Activated CD4-positive, CD25-positive, alpha-beta regulatory T cell (primary cell): ENCODE results near the gene TSPAN18.

Experiments
- DNase-seq, 4 experiments: peaks; one replicate each; lab custom pipeline; 2025; lab: John Stamatoyannopoulos, UW

The TSPAN18 gene

DNA sequence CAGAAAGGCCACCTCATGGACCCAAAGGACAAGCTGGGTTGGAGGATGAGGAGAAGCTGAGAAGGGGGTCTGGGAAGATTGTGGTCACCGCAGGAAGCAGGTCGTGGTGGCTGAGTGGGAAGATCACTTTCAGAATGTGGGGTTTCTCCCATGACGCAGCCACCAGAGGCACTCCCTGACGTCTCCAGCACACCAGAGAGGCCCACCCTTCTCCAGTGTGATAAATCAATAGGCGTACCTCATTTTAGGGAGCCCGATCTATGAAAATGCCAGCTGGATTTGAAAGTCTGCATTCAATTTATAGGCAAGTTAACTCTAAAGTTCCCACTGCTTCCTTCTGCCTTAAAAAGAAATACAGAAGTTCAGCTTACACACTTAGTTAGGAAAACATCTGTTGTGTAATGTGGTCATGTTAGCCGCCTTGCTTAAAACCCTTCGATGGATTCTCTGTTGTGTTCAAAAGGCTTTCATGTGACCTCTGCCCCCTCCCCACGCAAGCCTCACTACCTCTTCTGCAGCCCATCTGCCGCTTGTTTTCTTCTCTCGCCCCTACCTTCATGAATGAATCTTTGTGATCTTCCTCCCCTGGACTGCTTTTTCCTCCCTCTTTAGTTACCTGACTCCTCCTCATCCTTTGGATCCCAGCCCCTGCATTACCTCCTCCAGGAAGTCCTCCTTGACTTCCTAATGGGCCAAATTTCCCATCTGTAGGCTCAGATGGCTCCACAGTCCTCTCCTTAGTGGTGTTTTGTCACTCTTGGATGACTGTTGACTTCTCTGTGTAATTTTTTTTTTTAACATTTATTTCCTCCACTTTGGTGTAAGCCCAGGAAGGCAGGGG lies 10.7 kb downstream of the TSPAN18 start:
- DNase-seq, result no peak

- DNase-seq, result no peak
Measured at GRCh38 chr11:44738791-44739190, 12.0 kb downstream of the TSPAN18 start.

GRCh38 chr11:44740967-44741366 lies 14.2 kb downstream of the TSPAN18 start:
- DNase-seq, result no peak

GRCh38 chr11:44741976-44742375 lies 15.2 kb downstream of the TSPAN18 start:
- no peak for DNase-seq

DNA sequence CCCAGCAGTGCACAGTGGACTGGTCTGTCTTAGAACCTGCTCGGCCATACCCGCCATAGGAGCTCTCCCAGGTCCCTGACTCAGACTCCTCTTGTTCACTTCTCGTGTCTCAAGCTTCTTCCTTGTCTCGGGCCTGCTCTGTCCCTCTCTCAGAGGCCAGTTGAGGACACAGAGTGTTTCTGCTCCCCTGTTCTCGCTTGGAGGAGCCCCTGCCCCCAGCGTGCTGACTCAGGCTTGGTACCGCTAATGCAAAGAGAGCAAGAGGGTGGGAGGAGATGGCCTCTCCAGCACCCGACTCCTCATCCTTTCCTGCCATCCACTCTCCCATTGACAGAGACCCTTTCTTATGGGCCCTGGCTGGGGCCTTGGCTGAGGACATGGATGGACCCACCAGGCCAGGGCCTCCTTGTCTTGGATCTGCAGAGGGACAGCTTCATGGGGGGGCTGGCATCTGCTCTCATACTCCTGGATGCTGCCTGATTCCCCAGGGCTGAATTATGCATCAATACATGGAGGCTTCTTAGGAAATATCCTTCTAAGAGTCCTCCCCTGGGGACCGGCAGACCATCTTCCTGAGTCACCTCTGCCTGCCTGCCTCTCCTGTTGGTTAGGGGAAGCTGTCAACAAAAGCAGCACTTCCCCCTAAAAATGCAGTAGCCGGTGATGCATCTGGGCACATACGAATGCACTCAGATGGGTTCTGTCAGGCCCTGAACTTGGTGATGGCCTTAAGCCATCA lies 15.9 kb downstream of the TSPAN18 start:
- DNase-seq, result no peak

DNA sequence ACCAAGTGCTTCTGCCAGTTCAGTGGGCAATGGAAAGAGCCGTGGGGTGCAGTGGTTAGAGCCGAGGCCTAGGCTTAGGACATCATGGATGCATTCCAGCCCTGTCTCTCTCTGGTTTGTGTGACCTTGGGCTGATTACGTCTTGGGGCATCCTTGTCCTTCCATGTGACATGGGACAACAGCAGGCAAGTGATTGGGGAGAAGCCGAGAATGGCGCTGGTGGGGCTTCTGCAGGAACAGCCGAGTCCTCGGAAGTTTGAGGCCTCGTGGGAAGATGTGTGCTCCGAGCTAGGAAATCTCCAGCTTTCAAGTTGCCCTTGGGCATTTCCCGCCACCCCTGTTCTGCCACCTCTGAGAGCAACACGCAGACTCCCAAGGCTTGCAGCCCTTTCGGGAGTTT lies 16.6 kb downstream of the TSPAN18 start:
- no peak for DNase-seq

DNA sequence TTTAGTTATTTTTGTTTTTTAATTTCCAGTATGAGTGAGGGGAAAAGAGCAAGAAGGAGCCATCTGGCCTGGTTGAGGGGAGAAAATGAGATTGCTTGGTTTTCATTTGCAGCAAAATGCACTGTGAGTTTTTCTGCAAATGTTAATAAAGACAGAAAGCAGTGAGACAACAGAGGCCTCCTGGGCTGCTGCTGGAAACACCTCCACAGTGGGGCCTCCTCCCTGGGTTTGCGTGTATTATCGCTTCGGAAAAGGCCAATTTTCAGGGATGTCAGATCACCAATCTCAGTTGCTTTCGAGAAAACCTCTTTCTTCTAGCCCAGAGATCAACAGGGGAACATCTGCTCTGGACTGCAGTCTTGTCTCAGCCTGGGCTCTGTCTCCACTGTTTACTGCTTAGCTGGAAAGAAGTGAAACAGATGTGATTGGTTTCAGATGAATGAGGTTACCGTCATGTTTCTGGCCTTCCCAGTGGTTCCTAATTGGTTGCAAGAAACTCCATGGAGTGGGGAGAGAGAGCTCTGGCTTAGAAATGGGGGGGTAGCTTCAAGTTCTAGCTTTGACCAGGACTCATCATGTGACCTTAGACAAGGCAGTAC lies 17.3 kb downstream of the TSPAN18 start:
- no peak for DNase-seq

DNA sequence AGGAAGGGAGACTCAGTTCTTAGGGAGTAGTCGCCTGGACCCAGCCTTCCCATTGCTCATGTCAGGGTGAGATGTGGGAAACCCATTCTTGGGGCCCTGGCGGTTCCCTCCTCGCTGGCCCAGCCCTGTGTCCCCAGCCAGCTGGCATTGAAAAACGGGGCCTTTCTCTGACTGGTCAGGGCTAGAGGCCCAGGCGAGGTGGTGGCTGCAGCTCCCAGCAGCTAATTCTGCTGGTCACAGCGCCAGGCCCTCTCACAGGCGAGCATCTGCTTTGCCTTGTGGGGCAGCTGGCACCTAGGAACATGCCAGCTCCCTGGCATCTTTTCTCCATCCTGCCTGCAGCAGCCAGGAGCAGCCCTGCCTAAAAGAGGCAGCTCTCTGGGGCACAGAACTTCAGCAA lies 20.1 kb downstream of the TSPAN18 start:
- no peak for DNase-seq

DNA sequence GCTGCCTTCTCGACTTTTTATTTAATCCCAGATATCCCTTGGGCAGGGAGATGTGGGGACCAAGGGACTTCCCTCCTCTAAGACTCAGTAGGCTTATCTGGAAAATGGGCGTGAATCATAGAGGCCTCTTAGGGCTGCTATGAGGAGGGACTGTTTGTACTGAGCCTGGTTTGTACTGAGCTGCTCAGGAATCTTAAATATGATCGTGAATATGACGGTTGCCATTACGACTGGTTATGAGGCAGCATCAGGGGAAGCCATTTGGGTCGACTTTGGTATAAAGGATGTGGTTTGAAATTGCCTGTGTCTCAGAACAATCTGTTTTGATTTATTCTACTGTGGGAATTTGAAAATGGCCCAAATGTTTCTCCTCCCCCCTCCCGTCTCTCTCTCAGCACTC lies 20.6 kb downstream of the TSPAN18 start:
- DNase-seq, result no peak

DNA sequence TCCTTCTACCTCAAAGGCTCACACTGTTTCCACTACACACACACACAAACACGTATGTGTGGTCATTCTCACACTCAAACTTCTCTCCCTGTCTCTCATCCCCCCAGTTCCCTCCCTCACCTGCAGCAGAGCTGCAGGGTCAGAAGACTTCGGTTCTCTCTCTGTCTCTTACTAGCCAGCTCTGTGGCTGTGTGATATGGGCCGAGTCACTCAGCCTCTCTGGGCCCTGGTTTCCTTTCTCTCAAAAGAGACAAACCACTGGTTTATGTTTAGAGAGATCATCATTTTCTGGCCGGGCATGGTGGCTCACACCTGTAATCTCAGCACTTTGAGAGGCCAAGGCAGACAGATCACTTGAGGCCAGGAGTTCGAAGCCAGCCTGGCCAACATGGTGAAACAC lies 21.1 kb downstream of the TSPAN18 start:
- DNase-seq, result no peak

GRCh38 chr11:44748606-44749005 lies 21.8 kb downstream of the TSPAN18 start:
- DNase-seq, result no peak

- no peak for DNase-seq
Measured at GRCh38 chr11:44749189-44749588, 22.4 kb downstream of the TSPAN18 start.

GRCh38 chr11:44750551-44751465 lies 24.0 kb downstream of the TSPAN18 start:
- no peak for DNase-seq

- DNase-seq, result no peak
Measured at GRCh38 chr11:44752300-44752699, 25.5 kb downstream of the TSPAN18 start.

GRCh38 chr11:44752713-44753112 lies 26.0 kb downstream of the TSPAN18 start:
- DNase-seq, result no peak

- DNase-seq, result no peak
Measured at GRCh38 chr11:44753961-44754645, 27.3 kb downstream of the TSPAN18 start.

- DNase-seq, result no peak
Measured at GRCh38 chr11:44754876-44755555, 28.3 kb downstream of the TSPAN18 start.

GRCh38 chr11:44755556-44756523 lies 29.1 kb downstream of the TSPAN18 start:
- DNase-seq, result no peak

DNA sequence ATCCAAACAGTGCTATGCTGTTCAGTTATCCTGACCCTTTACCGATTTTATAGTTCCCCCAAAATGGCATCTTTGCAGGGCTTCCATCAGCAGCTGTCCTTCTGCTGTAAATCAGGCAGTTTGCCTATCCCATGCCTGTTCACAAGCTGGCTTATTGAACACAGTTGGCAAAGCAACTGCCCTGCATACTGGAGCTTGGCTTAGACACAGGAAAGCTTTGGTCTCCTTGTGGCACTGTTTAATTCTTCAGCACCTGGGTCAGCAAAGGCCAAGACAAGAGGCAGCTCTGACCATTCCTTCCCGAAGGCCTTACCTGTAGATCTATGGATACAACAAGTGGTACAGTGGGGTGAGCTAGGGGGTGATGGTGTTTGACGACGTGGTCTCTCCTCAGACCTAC lies 32.2 kb downstream of the TSPAN18 start:
- no peak for DNase-seq
